Hippocampal formation (tissue), 2 donors: ENCODE results near the gene FBXL3.
"Not testable (repeated sequence)": the region's sequence is repeated elsewhere in the genome, so short reads cannot be mapped to it uniquely, and the experiment has no call there.

Source experiments
- DNase-seq, 2 donors: peaks; one replicate each; lab custom pipeline; 2025; lab: John Stamatoyannopoulos, UW

The FBXL3 gene

DNA sequence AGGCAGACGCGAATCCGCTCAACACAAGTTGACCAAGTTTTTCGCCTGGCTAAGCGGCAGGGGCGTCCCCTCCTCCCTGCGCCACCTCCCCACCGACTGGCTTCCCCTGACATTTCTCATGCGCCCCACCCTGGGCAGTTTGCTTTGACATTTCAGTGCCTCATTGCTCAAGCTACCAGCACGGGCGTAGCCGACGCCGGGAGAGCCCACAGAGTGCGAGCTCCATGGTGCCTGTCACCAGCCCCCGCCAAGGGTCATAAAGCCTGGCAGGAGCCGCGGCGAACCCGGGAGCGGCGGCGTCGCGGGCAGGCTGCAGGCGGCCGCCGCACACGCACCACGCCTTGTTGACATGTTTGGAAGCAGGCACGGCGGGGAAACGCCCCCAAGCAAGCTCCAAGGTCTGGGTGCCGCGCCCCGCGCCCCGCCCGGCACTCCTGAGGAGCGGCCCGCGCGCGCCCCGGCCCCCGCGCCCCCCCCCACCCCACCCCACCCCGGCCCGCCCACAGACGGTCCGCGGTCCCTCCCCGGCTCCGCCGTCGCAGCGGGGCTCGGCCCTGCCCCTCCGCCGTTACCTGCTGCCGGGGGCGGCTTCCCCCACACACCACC lies 601 bp downstream of the FBXL3 start:
- peak; percentile 58 to 71 for DNase-seq

DNA sequence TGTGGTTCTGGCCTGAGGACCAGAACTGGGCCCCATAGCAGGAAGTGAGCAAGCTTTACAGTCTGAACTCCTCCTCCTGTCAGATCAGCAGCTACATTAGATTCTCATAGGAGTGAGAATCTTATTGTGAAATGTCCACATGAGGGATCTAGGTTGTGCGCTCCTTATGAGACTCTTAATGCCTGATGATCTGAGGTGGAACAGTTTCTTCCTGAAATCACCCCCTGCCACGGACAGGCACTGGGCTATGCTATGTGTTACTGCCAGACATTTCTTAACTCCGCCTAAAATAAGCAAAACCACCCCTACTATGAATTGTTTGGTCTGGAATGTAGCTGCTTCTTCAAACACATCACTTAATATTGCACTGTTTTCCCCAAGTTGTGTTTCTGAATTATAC lies 4.6 kb downstream of the FBXL3 start:
- DNase-seq: no peak

DNA sequence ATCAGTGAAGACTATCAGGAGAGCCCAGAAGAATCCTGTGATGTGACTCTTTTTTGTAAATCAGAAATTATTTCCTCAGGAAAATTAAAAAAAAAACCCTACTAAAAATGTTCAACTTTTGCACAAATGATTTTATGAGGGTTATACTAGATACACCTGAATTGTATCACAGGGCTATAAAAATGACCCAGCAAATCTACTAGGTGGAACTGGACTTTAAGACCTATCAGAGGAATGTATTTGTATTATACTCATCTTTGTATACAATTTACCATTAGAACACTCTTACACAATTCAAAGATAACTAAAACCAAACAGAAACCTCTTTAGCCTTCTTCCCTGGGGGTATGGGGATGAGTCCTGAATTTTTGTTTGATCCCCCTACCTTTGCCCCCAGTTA lies 7.2 kb downstream of the FBXL3 start:
- DNase-seq: no peak

DNA sequence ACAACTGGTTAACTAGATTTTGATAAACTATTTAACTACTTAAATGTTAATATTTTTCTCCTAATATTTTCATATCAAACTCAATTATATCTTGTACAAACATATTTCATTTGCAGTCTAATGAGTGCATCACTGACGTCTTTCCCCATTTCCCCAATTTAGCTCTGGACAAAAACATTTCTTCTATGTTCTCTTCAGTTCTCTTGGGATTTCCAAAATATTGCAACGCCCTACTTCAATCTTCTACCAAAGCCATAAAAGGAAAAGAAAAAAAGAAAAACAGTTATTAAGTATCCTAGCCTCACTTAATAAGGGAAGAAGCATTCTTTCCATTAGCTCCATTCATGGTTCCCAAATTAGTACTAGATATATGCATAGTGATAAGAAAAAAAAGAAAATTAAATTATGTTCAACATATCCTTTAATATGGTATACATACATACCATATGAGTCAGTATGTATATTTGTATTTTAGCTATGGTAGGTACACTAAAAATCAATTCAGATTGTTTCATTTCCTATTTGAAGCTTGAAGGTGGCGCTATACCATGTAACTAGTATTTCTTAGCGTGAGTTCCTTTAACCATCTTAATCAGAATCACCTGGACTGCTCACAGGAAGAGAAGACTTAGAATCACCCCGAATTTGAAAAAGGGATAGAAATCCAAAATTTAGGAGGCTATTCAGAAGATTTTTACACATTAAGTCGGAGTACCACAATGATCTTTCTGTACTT lies 9.9 kb downstream of the FBXL3 start:
- no peak for DNase-seq

DNA sequence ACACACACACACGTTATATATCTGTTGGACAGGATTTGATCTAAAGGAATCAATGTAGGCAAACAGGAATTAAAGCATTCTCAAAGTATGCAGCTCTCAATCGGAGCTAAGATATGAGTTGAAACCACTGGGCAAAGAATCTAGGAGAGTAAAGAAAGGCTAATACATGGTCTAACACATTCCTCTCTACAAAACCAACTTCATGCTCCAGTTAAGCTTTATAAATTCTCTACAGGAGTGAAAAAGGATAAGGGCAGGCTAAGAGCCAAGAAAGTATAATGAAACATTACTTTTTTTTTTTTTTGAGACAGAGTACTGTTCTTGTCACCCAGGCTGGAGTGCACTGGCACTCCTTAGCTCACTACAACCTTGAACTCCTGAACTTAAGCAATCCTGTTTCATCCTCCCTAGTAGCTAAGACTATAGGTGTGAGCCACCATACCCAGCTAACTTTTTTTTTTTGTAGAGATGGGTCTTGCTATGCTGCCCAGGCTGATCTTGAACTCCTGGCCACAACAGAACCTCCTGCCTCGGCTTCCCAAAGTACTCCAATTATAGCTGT lies 10.6 kb downstream of the FBXL3 start:
- DNase-seq: peak in 1 of 2 donors; percentile 20

DNA sequence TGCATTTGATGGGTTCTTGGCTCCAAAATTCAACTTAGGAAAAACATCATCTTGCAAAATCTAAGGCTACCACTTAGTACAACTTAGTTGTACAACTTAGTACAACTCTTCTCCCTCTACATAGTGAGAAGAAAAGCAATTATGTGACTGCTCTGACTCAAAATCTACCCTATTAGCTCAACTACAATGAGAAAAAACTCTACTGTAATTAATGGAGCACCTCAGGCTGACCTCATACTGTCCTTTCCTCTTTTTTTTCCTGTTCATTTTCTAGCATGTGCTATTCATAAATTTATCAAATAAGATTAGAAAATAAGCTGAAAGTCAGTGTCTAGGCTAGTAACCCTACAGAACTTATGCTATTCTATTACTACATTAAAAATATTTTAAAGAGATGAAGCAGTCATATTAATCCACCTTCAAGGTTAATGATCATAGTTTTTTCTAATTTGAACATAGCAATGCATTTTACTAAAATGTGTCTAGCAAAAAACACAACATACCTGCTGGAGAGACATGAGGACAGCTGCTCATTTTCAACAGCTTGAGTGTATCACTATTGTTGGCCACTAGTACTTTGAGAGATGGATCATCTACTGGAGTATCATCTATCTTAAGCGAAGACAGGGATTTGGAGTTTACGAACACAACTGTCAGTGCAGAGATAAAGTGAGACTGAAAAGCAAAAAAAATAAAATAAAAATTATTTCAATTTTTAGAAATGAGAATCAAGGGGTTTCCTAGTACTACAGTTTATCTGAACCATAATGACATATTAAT lies 11.9 kb downstream of the FBXL3 start:
- no peak for DNase-seq

DNA sequence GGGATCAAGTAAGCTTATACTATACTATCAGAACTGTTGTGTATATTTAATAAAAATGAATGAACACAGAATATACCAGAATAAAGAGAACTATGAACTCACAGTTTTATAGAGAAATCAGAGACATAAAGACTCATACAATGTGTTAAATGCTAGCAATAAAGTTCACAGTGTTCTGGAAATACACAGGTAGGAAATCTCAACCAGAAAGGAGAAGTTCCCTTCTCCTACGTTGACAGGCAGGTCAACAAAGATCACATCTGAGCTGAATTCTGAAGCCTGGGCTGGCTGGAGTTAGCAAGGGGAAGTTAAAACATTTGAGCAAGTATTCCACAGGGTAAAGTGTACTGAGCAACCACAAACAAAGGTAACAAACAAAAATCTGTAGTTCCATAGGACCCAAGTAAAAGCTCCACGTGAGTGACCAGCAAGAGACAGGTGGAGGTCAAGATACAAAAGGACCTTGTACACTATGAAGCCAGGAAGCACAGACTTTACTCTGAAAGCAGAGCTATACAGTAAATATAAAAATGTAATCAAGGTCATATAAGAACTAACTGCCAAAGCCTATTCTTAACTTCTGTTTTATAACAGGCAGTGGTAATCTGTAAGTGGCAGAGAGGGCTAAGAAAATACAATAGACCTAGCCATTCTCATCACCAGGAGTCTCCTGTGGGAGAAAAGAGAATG lies 13.0 kb downstream of the FBXL3 start:
- no peak for DNase-seq

DNA sequence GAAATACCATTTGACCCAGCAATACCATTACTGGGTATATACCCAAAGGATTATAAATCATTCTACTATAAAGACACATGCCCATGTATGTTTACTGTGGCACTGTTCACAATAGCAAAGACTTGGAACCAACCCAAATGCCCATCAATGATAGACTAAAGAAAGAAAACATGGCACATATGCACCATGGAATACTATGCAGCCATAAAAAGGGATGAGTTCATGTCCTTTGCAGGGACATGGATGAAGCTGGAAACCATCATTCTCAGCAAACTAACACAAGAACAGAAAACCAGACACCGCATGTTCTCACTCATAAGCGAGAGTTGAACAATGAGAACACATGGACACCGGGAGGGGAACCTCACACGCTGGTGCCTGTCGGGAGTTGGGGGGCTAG lies 17.2 kb downstream of the FBXL3 start:
- DNase-seq: not testable (repeated sequence)

DNA sequence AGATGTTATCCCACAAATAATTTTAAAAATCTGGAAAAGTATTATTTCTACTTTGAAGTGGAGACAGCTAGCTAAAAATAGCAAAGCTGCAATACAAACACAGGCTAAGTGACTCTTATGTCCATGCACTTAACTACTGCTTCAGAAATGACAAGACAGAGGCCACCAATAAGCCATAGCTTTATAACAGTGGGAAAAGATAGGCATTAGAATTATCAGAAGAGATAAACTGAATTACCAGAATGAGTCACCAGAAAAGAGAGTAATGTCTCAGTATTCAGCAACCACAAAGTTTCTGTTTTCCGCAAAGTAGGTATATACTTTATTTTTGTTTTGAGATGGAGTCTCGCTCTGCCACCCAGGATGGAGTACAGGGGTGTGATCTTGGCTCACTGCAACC lies 17.9 kb downstream of the FBXL3 start:
- DNase-seq: no peak

DNA sequence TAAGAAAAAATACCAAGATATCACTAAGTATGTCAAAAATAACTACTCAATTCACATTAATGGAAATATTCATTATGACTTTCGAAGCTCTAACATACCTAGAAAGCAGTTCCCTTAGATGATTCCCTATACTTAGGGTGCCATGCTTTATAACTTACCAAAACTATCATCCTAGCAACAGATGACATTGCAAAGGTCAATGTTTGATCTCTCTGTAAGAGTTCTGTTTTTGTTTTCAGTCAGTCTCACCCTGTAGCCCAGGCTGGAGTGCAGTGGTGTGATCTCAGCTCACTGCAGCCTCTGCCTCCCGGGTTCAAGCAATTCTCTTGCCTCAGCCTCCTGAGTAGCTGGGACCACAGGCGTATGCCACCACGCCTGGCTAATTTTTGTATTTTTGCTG lies 18.6 kb downstream of the FBXL3 start:
- not testable (repeated sequence) for DNase-seq

DNA sequence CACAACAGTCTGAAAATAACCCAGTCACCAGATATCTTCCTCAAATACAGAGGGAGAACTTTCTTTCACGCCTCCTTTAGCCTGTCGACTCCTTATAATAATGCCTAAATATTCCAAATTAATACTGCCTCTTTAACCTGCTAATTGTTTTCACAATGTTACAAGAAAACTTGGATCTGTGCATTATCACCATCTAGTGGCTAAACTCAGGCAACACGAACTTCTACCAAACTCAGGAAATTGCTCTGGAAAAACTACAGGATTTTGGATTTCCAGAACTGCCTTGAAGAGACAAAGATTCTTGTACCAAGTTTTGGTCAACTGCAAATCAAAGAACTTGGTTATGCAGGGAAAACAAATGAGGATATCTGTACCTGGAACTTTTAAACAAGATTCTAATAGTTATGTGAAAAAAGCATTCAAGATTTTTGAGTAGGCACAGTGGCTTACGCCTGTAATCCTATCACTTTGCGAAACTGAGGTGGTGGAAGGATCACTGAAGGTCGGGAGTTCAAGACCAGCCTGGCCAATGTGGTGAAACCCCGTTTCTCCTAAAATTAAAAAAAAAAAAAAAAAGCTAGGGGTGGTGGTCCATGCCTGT lies 24.3 kb downstream of the FBXL3 start:
- DNase-seq: peak in 1 of 2 donors; percentile 32

DNA sequence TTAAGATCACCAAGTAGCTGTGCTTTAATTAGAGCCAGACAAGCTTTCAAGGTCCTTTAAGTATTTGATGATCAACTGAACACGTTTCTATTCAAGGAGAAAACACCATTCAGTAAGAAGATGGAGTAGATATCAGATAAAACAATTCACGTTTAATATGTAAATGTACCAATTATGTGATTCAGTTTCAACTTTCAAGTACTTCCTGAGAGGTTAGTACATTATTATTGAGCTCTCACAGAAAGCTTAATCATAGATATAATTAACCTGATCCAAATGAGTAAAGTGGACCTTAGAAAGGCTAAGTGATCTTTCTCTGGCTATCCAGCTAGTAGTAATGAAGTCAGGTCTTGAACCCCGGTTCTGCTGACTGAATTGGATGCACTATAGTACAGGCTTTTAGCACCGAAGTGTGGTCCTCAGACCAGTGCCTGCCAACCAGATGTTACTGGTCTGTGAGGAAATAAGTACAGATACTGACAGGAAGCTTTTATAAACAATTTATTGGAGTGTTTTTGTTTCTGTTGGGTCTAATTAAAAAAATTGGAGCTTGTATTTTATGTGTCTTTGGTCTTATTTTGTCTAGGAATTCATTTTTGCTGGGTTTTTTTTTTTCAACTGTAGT lies 24.9 kb downstream of the FBXL3 start:
- DNase-seq: no peak

DNA sequence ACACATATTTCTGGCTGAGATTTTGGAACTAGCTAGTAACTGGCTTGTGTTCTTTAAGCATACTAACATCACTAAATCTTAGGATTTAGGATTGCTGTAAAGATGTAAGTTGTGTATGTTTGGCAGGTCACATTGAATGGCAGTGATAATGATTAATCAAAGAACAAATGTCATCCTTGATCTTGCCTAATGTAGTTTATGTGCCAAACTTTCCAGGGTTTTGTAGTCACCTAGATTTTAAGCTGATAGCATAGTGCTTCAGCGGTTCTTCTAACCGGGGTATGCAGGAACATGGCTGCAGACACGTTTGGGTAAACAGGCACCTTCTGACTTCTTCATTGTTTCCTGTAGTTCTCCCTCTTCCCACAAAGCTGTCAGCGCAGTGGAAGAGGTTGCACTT lies 25.4 kb downstream of the FBXL3 start:
- DNase-seq: no peak

DNA sequence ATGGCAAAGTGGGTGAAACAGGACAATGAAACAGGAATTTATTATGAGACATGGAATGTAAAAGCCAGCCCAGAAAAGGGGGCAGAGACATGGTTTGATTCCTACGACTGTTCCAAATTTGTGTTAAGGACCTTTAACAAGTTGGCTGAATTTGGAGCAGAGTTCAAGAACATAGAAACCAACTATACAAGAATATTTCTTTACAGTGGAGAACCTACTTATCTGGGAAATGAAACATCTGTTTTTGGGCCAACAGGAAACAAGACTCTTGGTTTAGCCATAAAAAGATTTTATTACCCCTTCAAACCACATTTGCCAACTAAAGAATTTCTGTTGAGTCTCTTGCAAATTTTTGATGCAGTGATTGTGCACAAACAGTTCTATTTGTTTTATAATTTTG lies 26.5 kb downstream of the FBXL3 start:
- DNase-seq: no peak

DNA sequence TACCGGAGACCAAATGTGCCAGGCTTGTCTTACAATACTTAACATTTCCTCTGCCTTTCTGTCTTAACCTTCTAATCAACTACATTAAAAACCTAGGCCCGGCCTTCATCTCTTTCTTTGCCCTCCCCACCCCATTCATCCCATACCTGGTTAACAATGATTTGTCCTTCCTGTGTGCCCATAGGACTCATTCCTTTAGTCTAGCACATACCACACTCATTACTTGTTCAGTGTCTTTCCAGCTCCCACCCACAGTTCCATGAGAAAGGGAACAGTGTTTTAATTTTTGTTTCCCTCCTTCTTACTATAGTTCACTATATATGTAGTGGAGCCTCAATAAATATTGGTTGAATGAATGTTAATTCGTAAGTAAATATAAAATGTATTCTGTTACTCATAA lies 32.7 kb downstream of the FBXL3 start:
- DNase-seq: no peak

DNA sequence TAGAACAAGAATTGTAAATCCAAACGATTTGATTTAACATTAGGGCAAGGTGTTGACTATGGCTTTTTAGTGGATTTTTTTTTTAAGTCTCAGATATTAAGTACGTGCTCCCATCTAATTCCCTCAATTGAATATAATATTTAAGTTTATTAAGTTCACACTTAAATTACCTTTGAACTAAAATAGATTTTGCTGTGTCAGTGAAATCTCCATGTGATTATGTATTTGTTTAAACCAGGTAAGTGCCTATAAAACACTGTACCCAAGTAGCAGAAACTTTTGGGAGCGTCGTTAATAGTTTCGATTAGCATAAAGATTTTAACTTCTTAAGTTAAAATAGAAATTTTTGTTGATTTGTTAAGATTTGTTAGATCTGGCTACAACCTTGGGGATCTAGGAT lies 33.5 kb downstream of the FBXL3 start:
- DNase-seq: no peak

DNA sequence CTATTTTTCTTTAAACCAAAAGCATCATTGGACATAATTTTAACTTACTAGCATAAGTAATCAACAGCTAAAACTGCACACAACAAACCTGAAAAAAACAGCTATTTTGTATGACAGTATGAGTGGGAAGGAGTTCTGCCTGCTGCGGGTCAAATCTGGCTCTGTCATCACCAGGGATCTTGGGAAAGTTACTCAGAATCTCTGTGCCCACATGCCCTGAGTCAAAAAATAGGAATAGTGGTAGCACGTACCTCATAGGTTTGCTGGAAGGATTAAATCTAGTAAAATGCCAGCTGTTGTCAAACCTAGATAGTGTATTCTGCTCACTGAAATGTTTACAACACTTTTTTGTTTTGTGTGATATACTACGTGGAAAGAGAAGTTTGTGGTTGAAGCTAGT lies 33.9 kb downstream of the FBXL3 start:
- no peak for DNase-seq

DNA sequence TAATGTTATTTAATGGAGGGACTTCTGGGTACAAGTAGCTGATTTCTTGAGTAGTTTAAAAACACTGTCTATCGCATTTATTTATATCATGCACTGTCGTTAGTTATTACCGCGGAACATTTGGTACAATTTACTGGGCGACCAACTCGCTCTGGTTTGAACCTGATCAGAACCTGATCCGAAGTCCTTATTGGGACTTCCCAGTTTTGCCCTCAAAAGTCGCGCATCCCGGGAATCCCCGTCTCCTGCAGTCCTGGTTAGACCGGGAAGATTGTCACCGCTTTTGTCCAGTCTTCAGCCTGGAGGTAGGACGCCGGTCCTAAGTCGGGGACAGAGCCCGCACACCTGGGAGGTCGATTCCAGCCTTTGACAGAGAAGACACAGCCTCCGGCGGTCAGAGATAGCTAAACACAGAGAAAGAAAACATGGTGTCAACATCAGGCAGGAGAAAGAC lies 34.4 kb downstream of the FBXL3 start:
- peak in 1 of 2 donors; percentile 11 for DNase-seq

DNA sequence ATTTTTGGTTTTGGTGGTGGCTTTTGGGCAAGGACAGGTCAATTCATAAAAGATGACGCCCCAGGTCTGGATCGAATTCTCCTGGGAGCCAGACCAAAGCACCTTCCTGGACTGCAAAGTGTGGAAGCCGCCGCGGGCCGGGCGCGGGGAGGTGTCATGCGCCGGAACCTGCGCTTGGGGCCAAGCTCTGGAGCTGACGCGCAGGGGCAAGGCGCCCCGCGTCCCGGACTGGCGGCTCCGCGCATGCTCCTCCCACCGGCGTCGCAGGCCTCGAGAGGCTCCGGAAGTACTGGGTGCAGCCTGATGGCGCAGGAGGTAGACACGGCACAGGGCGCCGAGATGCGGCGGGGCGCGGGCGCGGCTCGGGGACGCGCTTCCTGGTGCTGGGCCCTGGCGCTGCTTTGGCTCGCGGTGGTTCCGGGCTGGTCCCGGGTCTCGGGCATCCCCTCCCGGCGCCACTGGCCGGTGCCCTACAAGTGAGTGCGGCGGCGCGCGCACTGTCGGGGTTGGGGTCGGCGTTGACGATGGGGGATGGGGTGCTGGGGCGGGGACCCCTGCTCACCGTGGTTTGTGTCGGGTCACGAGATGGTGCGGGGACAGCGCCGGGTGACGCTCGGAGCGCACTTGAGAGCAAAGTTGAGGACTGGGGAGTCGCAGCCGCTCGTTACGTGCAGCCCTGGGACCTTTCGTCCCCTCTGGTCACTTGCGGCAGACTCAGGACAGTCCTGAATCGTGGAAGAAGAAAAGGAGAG lies 35.0 kb downstream of the FBXL3 start, which contains the start of gene CLN5:
TSS of gene CLN5 (plus strand) at position 286 of the 752 bp plus-strand sequence. CDS start at position 304, 18 bp downstream.
- DNase-seq: peak; percentile 90 to 91

DNA sequence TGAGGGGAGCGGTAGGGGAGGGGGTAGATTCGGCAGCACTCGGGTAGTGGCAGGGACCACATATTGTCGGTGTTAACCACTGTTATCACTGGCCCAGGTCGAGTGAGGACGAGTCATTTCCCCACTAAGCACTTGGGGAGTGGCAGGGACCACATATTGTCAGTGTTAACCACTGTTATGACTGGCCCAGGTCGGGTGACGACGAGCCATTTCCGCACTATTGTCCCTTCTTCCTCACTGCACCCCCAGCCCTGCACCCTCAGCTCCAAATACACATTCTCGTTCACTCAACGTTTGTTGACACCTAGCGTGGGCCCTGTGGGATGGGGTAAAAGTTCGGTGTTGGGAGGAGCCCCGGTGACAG lies 35.5 kb downstream of the FBXL3 start:
- no peak for DNase-seq
